K562 (cell line): ENCODE data around the gene ZNF362. TPM values are rescaled to one million over a fixed set of nuclear protein-coding genes. Genes with fewer than 3 reads are reported as not detected.

ENCODE experiments used
- CBX8 ChIP-seq: fragments of 200-600 bp; sonication (generic); IDR thresholded peaks from 2 replicates; pipeline ENCODE4 v1.6.1; 2012; ENCODE audit warnings: borderline replicate concordance, mixed run types, low read depth, mild to moderate bottlenecking, moderate library complexity, mixed read lengths, low read length, control low read depth, inconsistent platforms; ENCODE audit not compliant: poor library complexity, severe bottlenecking; ENCODE audit errors: extremely low read depth
- FOXA1 ChIP-seq: fragments of 450-650 bp; IDR thresholded peaks from 2 replicates; pipeline ENCODE4 v1.6.1; 2016; ENCODE audit warnings: mild to moderate bottlenecking, borderline replicate concordance
- FUS ChIP-seq: fragments of 200-400 bp; formaldehyde crosslinking; optimal IDR thresholded peaks from 2 replicates; pipeline ENCODE3; 2017; ENCODE audit warnings: low read depth, low read length
- LEF1 ChIP-seq: fragments of 450-650 bp; IDR thresholded peaks from 2 replicates; pipeline ENCODE4 v1.6.1; 2016; ENCODE audit warnings: mild to moderate bottlenecking
- TSC22D4 ChIP-seq: fragments of 450-650 bp; IDR thresholded peaks from 2 replicates; pipeline ENCODE4 v1.6.1; 2016; ENCODE audit warnings: missing genetic modification characterization, missing biosample characterization, control low read depth
- XRCC3 ChIP-seq: fragments of 450-650 bp; IDR thresholded peaks from 2 replicates; pipeline ENCODE4 v1.6.1; 2017; ENCODE audit warnings: mild to moderate bottlenecking, moderate library complexity
- ZNF408 ChIP-seq: fragments of 250-450 bp; sonication (Bioruptor Pico); IDR thresholded peaks from 2 replicates; pipeline ENCODE4 v1.4.0; 2020; ENCODE audit warnings: low read depth, mild to moderate bottlenecking, moderate library complexity
- ZNF639 ChIP-seq, 2 experiments: fragments of 200-800 bp in 1 of 2; sonication (Bioruptor generic) in 1 of 2; sonication (generic) in 1 of 2; formaldehyde crosslinking in 1 of 2; IDR thresholded peaks in 1 of 2; conservative IDR thresholded peaks in 1 of 2; 2 replicates each; pipeline versions ENCODE4 v1.5.0 to v1.6.1; 2016 to 2020; ENCODE audit warnings: missing compliant biosample characterization in 1 of 2, missing genetic modification characterization in 1 of 2, missing genetic modification reagents in 1 of 2
- polyA plus RNA-seq, 8 experiments: library from polyadenylated mRNA; depleted of rRNA in 4 of 8; stranded (reverse) in 5 of 8; unstranded in 3 of 8; fragments of >200 nt; fragmentation: Nextera tagmentation in 2 of 8; fragmentation: Illumina TruSeq in 1 of 8; extraction: Ambion mirVana in 2 of 8; extraction: Trizol in 1 of 8; gene quantifications; 2 replicates each; pipeline versions ENCODE4 v1.2.1 to v1.2.3, GENCODE V29; 2011 to 2014; ENCODE audit warnings: inconsistent platforms in 1 of 8, missing spikeins in 1 of 8
- total RNA-seq, 7 experiments: library from RNA; depleted of rRNA in 6 of 7; stranded (reverse); fragments of >200 nt in 6 of 7; fragmentation: Illumina TruSeq in 2 of 7; extraction: Trizol in 2 of 7; gene quantifications; 2 replicates each; pipeline versions ENCODE4 v1.2.1 to v1.2.3, GENCODE V29; 2011 to 2021; ENCODE audit warnings: low replicate concordance in 1 of 7
- TF ChIP-seq, protein P1 (sequence below): sonication (generic); formaldehyde crosslinking; IDR thresholded peaks from 2 replicates; pipeline ENCODE4 v1.8.1; 2023; ENCODE audit warnings: mild to moderate bottlenecking, missing genetic modification reagents
- TF ChIP-seq, protein P2 (sequence below): fragments of 250-450 bp; sonication (Bioruptor Pico); IDR thresholded peaks from 2 replicates; pipeline ENCODE4 v1.8.0; 2021; ENCODE audit warnings: borderline replicate concordance, mild to moderate bottlenecking, moderate library complexity; ENCODE audit not compliant: poor library complexity, severe bottlenecking
- TF ChIP-seq, protein P3 (sequence below): fragments of 450-650 bp; IDR thresholded peaks from 2 replicates; pipeline ENCODE4 v1.6.1; 2016; ENCODE audit warnings: mild to moderate bottlenecking
- TF ChIP-seq, protein P4 (sequence below): fragments of 450-650 bp; IDR thresholded peaks from 2 replicates; pipeline ENCODE4 v1.6.1; 2017; ENCODE audit warnings: antibody characterized with exemption, mild to moderate bottlenecking
- TF ChIP-seq, protein P5 (sequence below): sonication (generic); formaldehyde crosslinking; IDR thresholded peaks from 2 replicates; pipeline ENCODE4 v1.8.0; 2023; ENCODE audit warnings: mild to moderate bottlenecking, missing genetic modification reagents

The ZNF362 gene
- total and polyA plus RNA-seq, 9 of the 15 experiments (the other 6 are each of a cell fraction or from before 2014, with no cell fraction given): 0.01 to 1.1 (median 0.35) TPM; not detected in 1

DNA sequence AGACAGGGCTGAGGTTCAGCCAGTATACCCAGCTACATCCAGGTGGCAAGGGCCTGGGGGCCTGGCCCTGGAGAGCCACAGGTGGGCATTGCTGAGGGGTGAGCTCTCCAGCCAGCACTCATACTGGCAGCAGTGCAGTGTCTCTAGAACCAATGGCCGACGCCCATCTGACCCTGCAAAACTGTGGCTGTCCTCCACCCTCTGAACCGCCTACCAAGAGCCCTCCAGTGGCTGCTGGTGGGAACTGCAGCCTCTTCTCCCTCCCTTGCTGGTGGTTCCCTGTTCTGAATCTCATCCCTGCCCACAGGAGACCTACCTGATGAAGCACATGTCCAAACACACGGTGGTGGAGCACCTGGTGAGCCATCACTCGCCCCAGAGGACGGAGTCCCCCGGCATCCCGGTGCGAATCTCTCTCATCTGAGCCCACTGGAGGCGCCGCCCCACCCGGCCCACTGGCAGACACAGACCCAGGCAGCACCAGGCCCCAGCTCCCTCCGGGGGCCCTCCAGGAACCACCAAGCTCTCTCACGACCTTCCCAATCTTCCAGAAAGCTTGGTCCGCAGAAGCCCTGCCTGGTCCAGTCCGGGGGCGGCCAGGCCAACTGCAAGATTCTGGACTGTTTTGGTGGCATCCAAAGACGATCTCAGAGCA lies 42.5 kb downstream of the ZNF362 start (continued):
- TF ChIP-seq, protein P1, sequence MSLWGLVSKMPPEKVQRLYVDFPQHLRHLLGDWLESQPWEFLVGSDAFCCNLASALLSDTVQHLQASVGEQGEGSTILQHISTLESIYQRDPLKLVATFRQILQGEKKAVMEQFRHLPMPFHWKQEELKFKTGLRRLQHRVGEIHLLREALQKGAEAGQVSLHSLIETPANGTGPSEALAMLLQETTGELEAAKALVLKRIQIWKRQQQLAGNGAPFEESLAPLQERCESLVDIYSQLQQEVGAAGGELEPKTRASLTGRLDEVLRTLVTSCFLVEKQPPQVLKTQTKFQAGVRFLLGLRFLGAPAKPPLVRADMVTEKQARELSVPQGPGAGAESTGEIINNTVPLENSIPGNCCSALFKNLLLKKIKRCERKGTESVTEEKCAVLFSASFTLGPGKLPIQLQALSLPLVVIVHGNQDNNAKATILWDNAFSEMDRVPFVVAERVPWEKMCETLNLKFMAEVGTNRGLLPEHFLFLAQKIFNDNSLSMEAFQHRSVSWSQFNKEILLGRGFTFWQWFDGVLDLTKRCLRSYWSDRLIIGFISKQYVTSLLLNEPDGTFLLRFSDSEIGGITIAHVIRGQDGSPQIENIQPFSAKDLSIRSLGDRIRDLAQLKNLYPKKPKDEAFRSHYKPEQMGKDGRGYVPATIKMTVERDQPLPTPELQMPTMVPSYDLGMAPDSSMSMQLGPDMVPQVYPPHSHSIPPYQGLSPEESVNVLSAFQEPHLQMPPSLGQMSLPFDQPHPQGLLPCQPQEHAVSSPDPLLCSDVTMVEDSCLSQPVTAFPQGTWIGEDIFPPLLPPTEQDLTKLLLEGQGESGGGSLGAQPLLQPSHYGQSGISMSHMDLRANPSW: no peak
- TF ChIP-seq, protein P2, sequence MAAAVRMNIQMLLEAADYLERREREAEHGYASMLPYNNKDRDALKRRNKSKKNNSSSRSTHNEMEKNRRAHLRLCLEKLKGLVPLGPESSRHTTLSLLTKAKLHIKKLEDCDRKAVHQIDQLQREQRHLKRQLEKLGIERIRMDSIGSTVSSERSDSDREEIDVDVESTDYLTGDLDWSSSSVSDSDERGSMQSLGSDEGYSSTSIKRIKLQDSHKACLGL (CRISPR knock-in tag): no peak
- TF ChIP-seq, protein P3, sequence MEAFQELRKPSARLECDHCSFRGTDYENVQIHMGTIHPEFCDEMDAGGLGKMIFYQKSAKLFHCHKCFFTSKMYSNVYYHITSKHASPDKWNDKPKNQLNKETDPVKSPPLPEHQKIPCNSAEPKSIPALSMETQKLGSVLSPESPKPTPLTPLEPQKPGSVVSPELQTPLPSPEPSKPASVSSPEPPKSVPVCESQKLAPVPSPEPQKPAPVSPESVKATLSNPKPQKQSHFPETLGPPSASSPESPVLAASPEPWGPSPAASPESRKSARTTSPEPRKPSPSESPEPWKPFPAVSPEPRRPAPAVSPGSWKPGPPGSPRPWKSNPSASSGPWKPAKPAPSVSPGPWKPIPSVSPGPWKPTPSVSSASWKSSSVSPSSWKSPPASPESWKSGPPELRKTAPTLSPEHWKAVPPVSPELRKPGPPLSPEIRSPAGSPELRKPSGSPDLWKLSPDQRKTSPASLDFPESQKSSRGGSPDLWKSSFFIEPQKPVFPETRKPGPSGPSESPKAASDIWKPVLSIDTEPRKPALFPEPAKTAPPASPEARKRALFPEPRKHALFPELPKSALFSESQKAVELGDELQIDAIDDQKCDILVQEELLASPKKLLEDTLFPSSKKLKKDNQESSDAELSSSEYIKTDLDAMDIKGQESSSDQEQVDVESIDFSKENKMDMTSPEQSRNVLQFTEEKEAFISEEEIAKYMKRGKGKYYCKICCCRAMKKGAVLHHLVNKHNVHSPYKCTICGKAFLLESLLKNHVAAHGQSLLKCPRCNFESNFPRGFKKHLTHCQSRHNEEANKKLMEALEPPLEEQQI: no peak
- TF ChIP-seq, protein P4, sequence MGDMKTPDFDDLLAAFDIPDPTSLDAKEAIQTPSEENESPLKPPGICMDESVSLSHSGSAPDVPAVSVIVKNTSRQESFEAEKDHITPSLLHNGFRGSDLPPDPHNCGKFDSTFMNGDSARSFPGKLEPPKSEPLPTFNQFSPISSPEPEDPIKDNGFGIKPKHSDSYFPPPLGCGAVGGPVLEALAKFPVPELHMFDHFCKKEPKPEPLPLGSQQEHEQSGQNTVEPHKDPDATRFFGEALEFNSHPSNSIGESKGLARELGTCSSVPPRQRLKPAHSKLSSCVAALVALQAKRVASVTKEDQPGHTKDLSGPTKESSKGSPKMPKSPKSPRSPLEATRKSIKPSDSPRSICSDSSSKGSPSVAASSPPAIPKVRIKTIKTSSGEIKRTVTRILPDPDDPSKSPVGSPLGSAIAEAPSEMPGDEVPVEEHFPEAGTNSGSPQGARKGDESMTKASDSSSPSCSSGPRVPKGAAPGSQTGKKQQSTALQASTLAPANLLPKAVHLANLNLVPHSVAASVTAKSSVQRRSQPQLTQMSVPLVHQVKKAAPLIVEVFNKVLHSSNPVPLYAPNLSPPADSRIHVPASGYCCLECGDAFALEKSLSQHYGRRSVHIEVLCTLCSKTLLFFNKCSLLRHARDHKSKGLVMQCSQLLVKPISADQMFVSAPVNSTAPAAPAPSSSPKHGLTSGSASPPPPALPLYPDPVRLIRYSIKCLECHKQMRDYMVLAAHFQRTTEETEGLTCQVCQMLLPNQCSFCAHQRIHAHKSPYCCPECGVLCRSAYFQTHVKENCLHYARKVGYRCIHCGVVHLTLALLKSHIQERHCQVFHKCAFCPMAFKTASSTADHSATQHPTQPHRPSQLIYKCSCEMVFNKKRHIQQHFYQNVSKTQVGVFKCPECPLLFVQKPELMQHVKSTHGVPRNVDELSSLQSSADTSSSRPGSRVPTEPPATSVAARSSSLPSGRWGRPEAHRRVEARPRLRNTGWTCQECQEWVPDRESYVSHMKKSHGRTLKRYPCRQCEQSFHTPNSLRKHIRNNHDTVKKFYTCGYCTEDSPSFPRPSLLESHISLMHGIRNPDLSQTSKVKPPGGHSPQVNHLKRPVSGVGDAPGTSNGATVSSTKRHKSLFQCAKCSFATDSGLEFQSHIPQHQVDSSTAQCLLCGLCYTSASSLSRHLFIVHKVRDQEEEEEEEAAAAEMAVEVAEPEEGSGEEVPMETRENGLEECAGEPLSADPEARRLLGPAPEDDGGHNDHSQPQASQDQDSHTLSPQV: no peak
- TF ChIP-seq, protein P5, sequence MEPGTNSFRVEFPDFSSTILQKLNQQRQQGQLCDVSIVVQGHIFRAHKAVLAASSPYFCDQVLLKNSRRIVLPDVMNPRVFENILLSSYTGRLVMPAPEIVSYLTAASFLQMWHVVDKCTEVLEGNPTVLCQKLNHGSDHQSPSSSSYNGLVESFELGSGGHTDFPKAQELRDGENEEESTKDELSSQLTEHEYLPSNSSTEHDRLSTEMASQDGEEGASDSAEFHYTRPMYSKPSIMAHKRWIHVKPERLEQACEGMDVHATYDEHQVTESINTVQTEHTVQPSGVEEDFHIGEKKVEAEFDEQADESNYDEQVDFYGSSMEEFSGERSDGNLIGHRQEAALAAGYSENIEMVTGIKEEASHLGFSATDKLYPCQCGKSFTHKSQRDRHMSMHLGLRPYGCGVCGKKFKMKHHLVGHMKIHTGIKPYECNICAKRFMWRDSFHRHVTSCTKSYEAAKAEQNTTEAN (CRISPR knock-in tag): no peak
- TF ChIP-seq TSC22D4 (tag) (no peak), FUS (no peak), XRCC3 (no peak), LEF1 (no peak), ZNF639 (CRISPR knock-in tag; conservative IDR thresholded peaks at IDR 0.05 in 1 of 2, IDR thresholded peaks at IDR 0.05 in 1 of 2) (no peak), CBX8 (no peak), ZNF408 (CRISPR knock-in tag) (no peak), FOXA1 (no peak)
